ENCODE results near the gene PACSIN2. TPM values are rescaled to one million over a fixed set of nuclear protein-coding genes. Genes with fewer than 3 reads are reported as not detected.

PACSIN2 gene
- total RNA-seq, 8 experiments from 2014 or later = 23.1 to 61.2 (median 39.0) TPM

GRCh38 chr22:42905217-42905616, 109.7 kb downstream of the PACSIN2 start:
- Histone ChIP-seq H3K27ac (no peak overlapping the region), H3K4me3 (no peak overlapping the region), H3K4me1 (replicated peaks in 1 of 2) (peaks cover 0 to 3% of the 10 kb centered on the region in 2 donors)
- in situ Hi-C loops (cut with MboI; ENCODE audit: low pct_unique_long_range_greater_than_20kb in 2 of 9, low sequenced_read_pairs in 9 of 9, unreplicated experiment in 9 of 9) = no loop called here
- 20 to 98% (median 78%) methylated on average over 1 to 9 of the region's 13 CpGs; no CpG with 5 or more reads in 2 of the 10 experiments for WGBS, 10 experiments
- ATAC-seq (replicated peaks in 6 of 8) = peak in 1 of 8 experiments; percentile 23

DNA sequence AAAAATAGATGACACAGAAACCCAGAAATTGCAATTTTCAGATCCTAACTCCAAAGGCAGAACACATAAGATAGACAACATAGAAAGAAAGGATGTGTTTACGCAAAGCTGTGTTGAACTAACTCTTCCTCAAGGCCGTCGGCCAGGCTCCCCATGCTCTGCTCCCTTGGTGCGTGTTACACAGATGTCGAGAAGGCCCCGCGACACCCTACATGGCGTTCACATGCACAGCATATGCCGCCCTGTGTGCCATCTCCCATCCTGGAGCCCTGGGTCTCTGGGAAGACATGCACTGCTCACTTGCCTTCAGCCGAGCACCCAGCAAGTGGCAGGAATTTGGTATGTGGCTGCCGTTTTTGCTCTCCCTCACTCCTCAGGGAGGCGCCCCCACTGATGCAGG, 110.9 kb downstream of the PACSIN2 start:
- ATAC-seq (replicated peaks in 6 of 8) = no peak
- Histone ChIP-seq H3K27ac (no peak overlapping the region), H3K4me1 (replicated peaks in 1 of 2) (no peaks in the 10 kb centered on the region), H3K4me3 (no peak overlapping the region)
- in situ Hi-C loops (cut with MboI; ENCODE audit: low pct_unique_long_range_greater_than_20kb in 2 of 9, low sequenced_read_pairs in 9 of 9, unreplicated experiment in 9 of 9) = no loop called here
- WGBS, 10 experiments = 70 to 96% (median 92%) methylated on average over 3 to 9 of the region's 12 CpGs; no CpG with 5 or more reads in 2 of the 10 experiments

GRCh38 chr22:42902875-42903510, 112.0 kb downstream of the PACSIN2 start:
- H3K4me1 ChIP-seq (replicated peaks in 1 of 2) = no peaks in the 10 kb centered on the region
- in situ Hi-C loops (cut with MboI; ENCODE audit: low pct_unique_long_range_greater_than_20kb in 2 of 9, low sequenced_read_pairs in 9 of 9, unreplicated experiment in 9 of 9) = no loop called here
- 67 to 100% (median 80%) methylated on average over 1 to 7 of the region's 15 CpGs; no CpG with 5 or more reads in 5 of the 10 experiments for WGBS, 10 experiments
- no peak overlapping the region for H3K4me3 ChIP-seq
- no peak overlapping the region for H3K27ac ChIP-seq
- peak in 3 of 8 experiments; percentile 13 to 47 (median 29) for ATAC-seq (replicated peaks in 6 of 8)

GRCh38 chr22:42901790-42902508, 113.0 kb downstream of the PACSIN2 start:
- 40 to 100% (median 71%) methylated on average over 1 to 5 of the region's 14 CpGs; no CpG with 5 or more reads in 4 of the 10 experiments for whole genome bisulfite sequencing, 10 experiments
- Histone ChIP-seq H3K4me3 (no peak overlapping the region), H3K27ac (no peak overlapping the region), H3K4me1 (replicated peaks in 1 of 2) (no peaks in the 10 kb centered on the region)
- in situ Hi-C loops (cut with MboI; ENCODE audit: low pct_unique_long_range_greater_than_20kb in 2 of 9, low sequenced_read_pairs in 9 of 9, unreplicated experiment in 9 of 9) = no loop called here
- ATAC-seq (replicated peaks in 6 of 8) = no peak

GRCh38 chr22:42897960-42898359, 117.0 kb downstream of the PACSIN2 start:
- no peak for ATAC-seq (replicated peaks in 6 of 8)
- 100% methylated on average over 1 to 3 of the region's 7 CpGs; no CpG with 5 or more reads in 5 of the 10 experiments for WGBS, 10 experiments
- in situ Hi-C loops (cut with MboI; ENCODE audit: low pct_unique_long_range_greater_than_20kb in 2 of 9, low sequenced_read_pairs in 9 of 9, unreplicated experiment in 9 of 9) = no loop called here
- H3K27ac ChIP-seq = no peak overlapping the region
- H3K4me3 ChIP-seq = no peak overlapping the region
- H3K4me1 ChIP-seq (replicated peaks in 1 of 2) = peaks cover 8 to 9% of the 10 kb centered on the region in 2 donors

- peak in 6 of 8 experiments; percentile 23 to 50 (median 36) for ATAC-seq (replicated peaks in 6 of 8)
- WGBS, 10 experiments = 33 to 80% (median 62%) methylated on average over 1 to 8 of the region's 9 CpGs; no CpG with 5 or more reads in 1 of the 10 experiments
- Histone ChIP-seq H3K4me1 (replicated peaks in 1 of 2) (peaks cover 8 to 9% of the 10 kb centered on the region in 2 donors), H3K4me3 (no peak overlapping the region), H3K27ac (no peak overlapping the region)
- in situ Hi-C loops (cut with MboI; ENCODE audit: low pct_unique_long_range_greater_than_20kb in 2 of 9, low sequenced_read_pairs in 9 of 9, unreplicated experiment in 9 of 9) = no loop called here
Observed at GRCh38 chr22:42895541-42895981, 119.4 kb downstream of the PACSIN2 start.

DNA sequence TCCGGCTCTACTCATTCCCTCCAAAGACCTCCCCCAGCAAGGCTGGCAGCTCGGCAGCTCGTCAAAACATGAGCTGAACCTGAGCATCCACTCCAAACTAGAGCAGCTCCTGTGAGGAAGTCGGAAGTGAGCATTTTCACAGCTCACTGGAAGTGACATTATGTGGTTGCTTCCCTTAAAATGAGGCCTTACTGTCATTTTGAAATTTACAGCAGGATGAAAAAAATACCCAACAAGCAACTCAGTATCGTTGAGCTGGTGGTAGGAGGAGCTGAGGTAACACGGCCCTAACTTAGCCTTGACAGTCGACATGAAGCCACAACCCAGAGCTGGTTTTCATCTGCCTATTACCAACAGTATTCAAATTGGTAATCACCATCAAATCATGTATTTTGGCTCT, 119.9 kb downstream of the PACSIN2 start:
- peak in 6 of 8 experiments; percentile 44 to 89 (median 82) for ATAC-seq (replicated peaks in 6 of 8)
- Histone ChIP-seq H3K4me3 (no peak overlapping the region), H3K27ac (peak overlapping the region in 1 of 2 donors; percentile 20), H3K4me1 (replicated peaks in 1 of 2) (peaks cover 8 to 9% of the 10 kb centered on the region in 2 donors)
- WGBS, 10 experiments = 8 to 86% (median 45%) methylated on average over 1 to 7 of the region's 7 CpGs; no CpG with 5 or more reads in 2 of the 10 experiments
- in situ Hi-C loops (cut with MboI; ENCODE audit: low pct_unique_long_range_greater_than_20kb in 2 of 9, low sequenced_read_pairs in 9 of 9, unreplicated experiment in 9 of 9) = no loop called here

DNA sequence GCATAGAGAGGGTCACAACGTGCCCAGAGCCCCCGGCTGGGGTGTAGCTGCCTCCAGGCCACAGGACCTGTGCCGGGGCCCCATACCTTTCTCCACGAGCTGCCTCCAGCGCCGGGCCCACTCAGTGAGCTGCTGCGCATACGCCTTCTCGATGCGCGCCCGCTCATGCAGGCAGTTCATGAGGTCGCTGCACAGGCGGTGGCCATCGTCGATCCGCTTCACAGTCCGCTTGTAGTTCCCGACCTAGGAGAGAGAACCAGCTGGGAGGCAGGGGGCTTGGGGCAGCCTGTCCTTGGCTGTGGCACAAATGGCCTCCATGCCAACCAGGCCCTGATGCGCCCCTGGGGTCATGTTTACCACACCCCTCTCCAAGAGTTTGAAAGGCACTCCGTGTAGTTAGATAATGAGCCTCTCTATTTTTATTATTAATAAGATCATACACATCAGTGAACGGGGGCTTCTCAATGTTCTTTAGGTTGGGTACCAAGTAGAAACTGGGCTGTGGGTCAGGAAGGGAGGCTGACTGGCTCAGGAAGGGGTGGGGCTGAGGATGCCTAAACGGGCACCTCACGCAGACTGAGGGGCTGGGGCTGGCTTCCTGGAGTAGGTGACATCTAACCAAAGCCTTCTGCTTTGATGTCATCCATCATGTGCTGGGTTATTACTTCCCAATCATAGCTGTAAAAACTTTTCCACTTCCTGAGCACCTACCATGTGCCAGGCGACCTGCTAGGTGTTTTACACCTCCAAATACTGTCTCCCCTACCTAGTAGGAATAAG, 121.4 kb downstream of the PACSIN2 start:
- no peak overlapping the region for H3K4me3 ChIP-seq
- in situ Hi-C loops (cut with MboI; ENCODE audit: low pct_unique_long_range_greater_than_20kb in 2 of 9, low sequenced_read_pairs in 9 of 9, unreplicated experiment in 9 of 9) = no loop called here
- peaks cover 9 to 10% of the 10 kb centered on the region in 2 donors for H3K4me1 ChIP-seq (replicated peaks in 1 of 2)
- ATAC-seq (replicated peaks in 6 of 8) = no peak
- WGBS, 10 experiments = 50 to 100% (median 94%) methylated on average over 1 to 13 of the region's 25 CpGs; no CpG with 5 or more reads in 4 of the 10 experiments
- H3K27ac ChIP-seq = no peak overlapping the region

DNA sequence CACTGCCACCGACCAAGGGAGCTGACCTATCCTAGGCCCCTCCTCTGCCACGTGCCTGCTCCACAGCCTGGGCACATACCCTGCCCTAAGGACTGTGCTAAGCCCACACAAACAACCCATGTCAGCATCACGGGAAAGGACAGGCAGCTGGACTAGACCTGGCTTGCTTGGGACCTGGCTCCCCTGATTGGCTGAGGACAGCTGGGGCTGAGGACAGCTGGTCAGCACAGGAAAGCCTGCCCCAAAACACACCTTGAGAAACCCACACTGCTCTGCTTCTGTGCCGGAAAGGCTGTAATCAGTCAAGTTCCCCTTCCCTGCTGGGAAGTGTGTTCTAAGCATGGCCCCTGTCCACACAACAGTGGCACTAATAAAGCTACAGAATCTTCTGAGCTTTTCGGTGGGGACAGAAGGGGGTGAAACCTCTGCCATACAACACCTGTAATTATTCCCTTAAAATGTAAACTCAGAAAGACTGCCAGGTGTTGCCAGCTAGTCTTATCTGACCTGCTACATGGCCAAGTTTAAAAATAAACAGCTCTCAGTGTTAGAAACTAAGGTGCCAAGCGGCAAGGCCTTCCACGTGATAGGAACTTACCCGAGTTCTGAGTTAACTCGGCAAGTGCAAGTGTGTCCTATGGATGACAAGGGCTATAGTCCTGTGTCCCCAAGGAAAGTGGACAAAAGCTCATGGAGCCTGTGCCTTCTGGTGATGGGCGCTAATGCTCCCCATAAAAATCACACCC, 122.2 kb downstream of the PACSIN2 start:
- H3K4me3 ChIP-seq = no peak overlapping the region
- 78 to 100% (median 93%) methylated on average over 2 to 6 of the region's 10 CpGs; no CpG with 5 or more reads in 1 of the 10 experiments for WGBS, 10 experiments
- no peak for ATAC-seq (replicated peaks in 6 of 8)
- peaks cover 9 to 10% of the 10 kb centered on the region in 2 donors for H3K4me1 ChIP-seq (replicated peaks in 1 of 2)
- in situ Hi-C loops (cut with MboI; ENCODE audit: low pct_unique_long_range_greater_than_20kb in 2 of 9, low sequenced_read_pairs in 9 of 9, unreplicated experiment in 9 of 9) = no loop called here
- H3K27ac ChIP-seq = no peak overlapping the region

DNA sequence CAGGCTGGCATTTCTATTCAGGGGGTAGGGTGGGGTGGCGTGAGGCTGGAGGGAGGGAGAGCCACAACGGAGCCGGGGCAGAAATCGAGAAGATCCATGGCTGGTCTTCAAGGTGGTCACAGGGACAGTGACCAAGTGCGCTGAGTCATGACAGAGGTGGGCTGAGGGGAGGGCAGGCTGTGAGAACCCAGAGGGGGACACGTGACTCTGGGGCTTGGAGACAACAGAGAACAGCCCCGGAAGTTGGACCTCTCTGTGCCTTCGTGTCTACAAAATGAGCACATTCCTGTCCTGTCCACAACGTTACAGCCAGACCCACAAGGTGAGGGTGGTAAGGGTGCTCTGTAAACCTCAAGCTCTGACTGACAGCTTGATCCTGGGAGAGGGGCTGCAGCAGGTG, 122.8 kb downstream of the PACSIN2 start:
- Histone ChIP-seq H3K4me3 (no peak overlapping the region), H3K4me1 (replicated peaks in 1 of 2) (peaks cover 9 to 10% of the 10 kb centered on the region in 2 donors), H3K27ac (no peak overlapping the region)
- in situ Hi-C loops (cut with MboI; ENCODE audit: low pct_unique_long_range_greater_than_20kb in 2 of 9, low sequenced_read_pairs in 9 of 9, unreplicated experiment in 9 of 9) = no loop called here
- WGBS, 10 experiments = 67 to 100% (median 95%) methylated on average over 1 to 4 of the region's 9 CpGs; no CpG with 5 or more reads in 6 of the 10 experiments
- ATAC-seq (replicated peaks in 6 of 8) = no peak

DNA sequence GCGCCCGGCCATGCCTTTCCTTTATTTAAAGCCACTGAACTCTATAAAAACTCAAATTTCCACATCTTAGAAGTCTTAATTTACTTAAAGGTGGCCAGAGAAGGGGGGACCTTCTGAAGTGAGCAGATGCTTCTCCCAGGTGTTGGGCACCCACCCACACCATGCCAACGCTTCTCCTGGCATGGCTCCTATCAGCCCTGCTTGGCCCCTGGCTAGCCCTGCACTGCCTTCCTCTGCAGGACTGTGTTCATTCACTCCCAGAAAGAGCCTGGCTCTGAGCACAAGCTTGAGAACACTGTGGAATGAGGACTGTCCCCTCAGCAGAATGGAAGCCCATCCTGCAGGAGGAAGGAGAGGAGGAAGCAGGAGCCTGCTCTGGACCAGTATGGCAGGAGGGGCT, 123.3 kb downstream of the PACSIN2 start:
- no peak overlapping the region for H3K4me3 ChIP-seq
- 90 to 100% (median 100%) methylated on average over 2 of the region's 3 CpGs; no CpG with 5 or more reads in 7 of the 10 experiments for WGBS, 10 experiments
- in situ Hi-C loops (cut with MboI; ENCODE audit: low pct_unique_long_range_greater_than_20kb in 2 of 9, low sequenced_read_pairs in 9 of 9, unreplicated experiment in 9 of 9) = no loop called here
- peaks cover 9 to 10% of the 10 kb centered on the region in 2 donors for H3K4me1 ChIP-seq (replicated peaks in 1 of 2)
- H3K27ac ChIP-seq = no peak overlapping the region
- ATAC-seq (replicated peaks in 6 of 8) = no peak

GRCh38 chr22:42891008-42891407, 123.9 kb downstream of the PACSIN2 start:
- WGBS, 10 experiments = 80 to 96% (median 95%) methylated on average over 1 to 8 of the region's 13 CpGs; no CpG with 5 or more reads in 5 of the 10 experiments
- H3K27ac ChIP-seq = no peak overlapping the region
- H3K4me3 ChIP-seq = no peak overlapping the region
- ATAC-seq (replicated peaks in 6 of 8) = no peak
- peaks cover 9 to 10% of the 10 kb centered on the region in 2 donors for H3K4me1 ChIP-seq (replicated peaks in 1 of 2)
- in situ Hi-C loops (cut with MboI; ENCODE audit: low pct_unique_long_range_greater_than_20kb in 2 of 9, low sequenced_read_pairs in 9 of 9, unreplicated experiment in 9 of 9) = no loop called here
